GM19238 (cell line): Measurements from ENCODE around the gene ETV7.
A peak's percentile ranks its signal among the peaks of the same experiment; 100 is the strongest.
"Not testable (repeated sequence)": the region's sequence is repeated elsewhere in the genome, so short reads cannot be mapped to it uniquely, and the experiment has no call there.

Source experiments
- DNase-seq: peaks from one replicate; pipeline ENCODE4 v3.0.0; 2011; ENCODE audit warnings: low spot score; ENCODE audit not compliant: insufficient read length

Gene ETV7

GRCh38 chr6:36343109-36343680, 44.3 kb downstream of the ETV7 start:
- DNase-seq: no peak

GRCh38 chr6:36340618-36341454, 46.6 kb downstream of the ETV7 start:
- peak; percentile 66 for DNase-seq

GRCh38 chr6:36340306-36340617, 47.2 kb downstream of the ETV7 start:
- DNase-seq: no peak

- DNase-seq: no peak
Observed at GRCh38 chr6:36339146-36339545, 48.3 kb downstream of the ETV7 start.

GRCh38 chr6:36338223-36338622, 49.2 kb downstream of the ETV7 start:
- not testable (repeated sequence) for DNase-seq

- DNase-seq: no peak
Observed at GRCh38 chr6:36337814-36338213, 49.7 kb downstream of the ETV7 start.

- DNase-seq: no peak
Observed at GRCh38 chr6:36336779-36337241, 50.7 kb downstream of the ETV7 start, which contains the start of gene BNIP5. Gene BNIP5, minus strand, starts transcription at chr6:36336888. Its CDS starts 6,198 bp downstream, at chr6:36330690.

- DNase-seq: no peak
Observed at GRCh38 chr6:36336208-36336710, 51.2 kb downstream of the ETV7 start.

- DNase-seq: no peak
Observed at GRCh38 chr6:36335465-36336207, 51.8 kb downstream of the ETV7 start.

GRCh38 chr6:36334832-36335459, 52.5 kb downstream of the ETV7 start:
- DNase-seq: no peak

- no peak for DNase-seq
Observed at GRCh38 chr6:36333931-36334725, 53.3 kb downstream of the ETV7 start.

GRCh38 chr6:36333171-36333895, 54.1 kb downstream of the ETV7 start:
- DNase-seq: no peak

GRCh38 chr6:36331381-36331780, 56.1 kb downstream of the ETV7 start:
- no peak for DNase-seq

- no peak for DNase-seq
Observed at GRCh38 chr6:36330366-36330765, 57.1 kb downstream of the ETV7 start.

- no peak for DNase-seq
Observed at GRCh38 chr6:36329798-36330291, 57.6 kb downstream of the ETV7 start.

GRCh38 chr6:36328600-36328999, 58.9 kb downstream of the ETV7 start:
- DNase-seq: no peak

- no peak for DNase-seq
Observed at GRCh38 chr6:36327919-36328236, 59.6 kb downstream of the ETV7 start.

- DNase-seq: no peak
Observed at GRCh38 chr6:36327226-36327918, 60.1 kb downstream of the ETV7 start.

- no peak for DNase-seq
Observed at GRCh38 chr6:36326356-36326995, 61.0 kb downstream of the ETV7 start.
